ENCODE data around the gene LSM10. TPM values are rescaled to one million over a fixed set of nuclear protein-coding genes. Genes with fewer than 3 reads are reported as not detected.

LSM10 gene
- total RNA-seq, 1 donor from 2014 or later = 27.6 TPM

GRCh38 chr1:36390411-36390810 is 7.3 kb downstream of the LSM10 start:
- TF ChIP-seq, protein P1, sequence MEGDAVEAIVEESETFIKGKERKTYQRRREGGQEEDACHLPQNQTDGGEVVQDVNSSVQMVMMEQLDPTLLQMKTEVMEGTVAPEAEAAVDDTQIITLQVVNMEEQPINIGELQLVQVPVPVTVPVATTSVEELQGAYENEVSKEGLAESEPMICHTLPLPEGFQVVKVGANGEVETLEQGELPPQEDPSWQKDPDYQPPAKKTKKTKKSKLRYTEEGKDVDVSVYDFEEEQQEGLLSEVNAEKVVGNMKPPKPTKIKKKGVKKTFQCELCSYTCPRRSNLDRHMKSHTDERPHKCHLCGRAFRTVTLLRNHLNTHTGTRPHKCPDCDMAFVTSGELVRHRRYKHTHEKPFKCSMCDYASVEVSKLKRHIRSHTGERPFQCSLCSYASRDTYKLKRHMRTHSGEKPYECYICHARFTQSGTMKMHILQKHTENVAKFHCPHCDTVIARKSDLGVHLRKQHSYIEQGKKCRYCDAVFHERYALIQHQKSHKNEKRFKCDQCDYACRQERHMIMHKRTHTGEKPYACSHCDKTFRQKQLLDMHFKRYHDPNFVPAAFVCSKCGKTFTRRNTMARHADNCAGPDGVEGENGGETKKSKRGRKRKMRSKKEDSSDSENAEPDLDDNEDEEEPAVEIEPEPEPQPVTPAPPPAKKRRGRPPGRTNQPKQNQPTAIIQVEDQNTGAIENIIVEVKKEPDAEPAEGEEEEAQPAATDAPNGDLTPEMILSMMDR (IDR thresholded peaks at IDR 0.05; ENCODE audit: insufficient read depth, low read length, poor library complexity, severe bottlenecking) = no peak
- DNase-seq (ENCODE audit: low read depth) = no peak
- H3K4me3 ChIP-seq (ENCODE audit: low read depth, low read length) = no peak overlapping the region

DNA sequence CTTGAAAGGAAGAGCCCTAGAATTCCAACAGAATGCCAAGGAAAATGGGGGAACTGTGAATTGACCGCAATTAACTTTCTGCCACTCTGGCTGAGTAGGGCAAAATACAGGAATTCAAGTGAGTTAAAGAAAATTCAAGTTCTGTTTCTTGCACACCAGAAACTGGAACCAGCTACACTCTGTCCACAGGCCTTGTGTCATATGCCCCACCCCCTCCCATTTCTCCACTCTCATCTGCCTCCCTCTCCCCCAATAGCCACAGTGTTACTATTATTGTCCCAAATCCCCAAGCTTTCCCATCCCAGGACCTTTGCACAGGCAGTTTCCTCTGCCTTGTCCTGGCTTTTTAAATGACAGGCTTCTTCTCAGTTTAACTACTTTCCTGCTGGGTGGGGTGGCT is 7.7 kb downstream of the LSM10 start:
- no peak for DNase-seq (ENCODE audit: low read depth)
- TF ChIP-seq, protein P1 (IDR thresholded peaks at IDR 0.05; ENCODE audit: insufficient read depth, low read length, poor library complexity, severe bottlenecking) = no peak

More at GRCh38 chr1:36390411-36390810, 7.3 kb downstream of the LSM10 start:
- Histone ChIP-seq H3K36me3 (ENCODE audit: control insufficient read depth, insufficient read depth, low read length) (peaks cover 3% of the 10 kb centered on the region), H3K27me3 (ENCODE audit: control insufficient read depth, insufficient read depth, low read length) (no peaks in the 10 kb centered on the region)

GRCh38 chr1:36389261-36389660 is 8.4 kb downstream of the LSM10 start:
- no peak for DNase-seq (ENCODE audit: low read depth)
- H3K36me3 ChIP-seq (ENCODE audit: control insufficient read depth, insufficient read depth, low read length) = peaks cover 3% of the 10 kb centered on the region
- TF ChIP-seq, protein P1 (IDR thresholded peaks at IDR 0.05; ENCODE audit: insufficient read depth, low read length, poor library complexity, severe bottlenecking) = no peak
- H3K27me3 ChIP-seq (ENCODE audit: control insufficient read depth, insufficient read depth, low read length) = no peaks in the 10 kb centered on the region
- H3K4me3 ChIP-seq (ENCODE audit: low read depth, low read length) = no peak overlapping the region

More for the DNA sequence above, 7.7 kb downstream of the LSM10 start:
- H3K27me3 ChIP-seq (ENCODE audit: control insufficient read depth, insufficient read depth, low read length) = no peaks in the 10 kb centered on the region
- no peak overlapping the region for H3K4me3 ChIP-seq (ENCODE audit: low read depth, low read length)
- peaks cover 3% of the 10 kb centered on the region for H3K36me3 ChIP-seq (ENCODE audit: control insufficient read depth, insufficient read depth, low read length)

- Histone ChIP-seq H3K27me3 (ENCODE audit: control insufficient read depth, insufficient read depth, low read length) (no peaks in the 10 kb centered on the region), H3K36me3 (ENCODE audit: control insufficient read depth, insufficient read depth, low read length) (peaks cover 2% of the 10 kb centered on the region), H3K4me3 (ENCODE audit: low read depth, low read length) (no peak overlapping the region)
- TF ChIP-seq, protein P1 (IDR thresholded peaks at IDR 0.05; ENCODE audit: insufficient read depth, low read length, poor library complexity, severe bottlenecking) = no peak
- DNase-seq (ENCODE audit: low read depth) = no peak
Observed at GRCh38 chr1:36387141-36387949, 10.4 kb downstream of the LSM10 start.

DNA sequence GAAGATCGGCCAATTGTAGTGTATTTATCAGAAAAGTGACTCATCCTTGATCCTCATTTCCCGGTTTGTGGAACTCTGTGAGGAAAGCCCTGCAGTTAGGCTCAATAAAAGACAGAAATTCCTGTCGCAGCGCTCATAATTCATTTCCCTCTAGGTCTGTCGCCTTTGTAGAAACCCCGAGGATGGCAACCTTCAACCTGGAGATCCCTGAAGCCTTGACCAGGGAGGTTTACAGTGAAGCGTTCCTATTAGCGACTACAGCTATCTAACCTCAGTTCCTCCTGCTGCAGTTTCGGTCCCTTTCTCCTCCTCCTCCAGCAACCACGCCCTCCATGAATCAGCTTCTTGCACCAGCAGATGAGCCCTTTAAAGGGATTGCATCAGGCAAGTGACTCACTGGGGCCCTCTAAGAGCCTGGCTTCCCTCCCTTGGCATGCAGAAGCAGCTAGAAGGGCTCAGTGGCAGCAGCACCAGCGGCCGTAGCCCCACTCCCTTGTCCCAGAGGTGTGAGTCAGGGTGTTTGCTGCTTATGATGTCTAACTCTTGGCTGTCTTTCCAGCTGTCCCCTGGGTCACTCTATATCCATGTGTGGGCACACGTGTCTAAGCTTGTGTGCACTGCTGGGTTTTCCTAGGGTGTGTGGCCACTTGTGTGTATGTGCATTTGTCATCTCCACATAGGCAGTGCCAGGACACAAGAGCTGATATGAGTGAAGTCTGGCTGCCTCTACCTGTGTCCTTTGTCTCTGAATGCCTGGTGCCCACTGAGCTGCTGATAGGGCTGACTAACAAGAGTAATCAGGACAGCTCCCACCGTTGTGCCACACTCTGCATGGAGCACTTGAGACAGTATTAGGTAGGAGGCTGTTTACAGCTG is 11.2 kb downstream of the LSM10 start:
- Histone ChIP-seq H3K27me3 (ENCODE audit: control insufficient read depth, insufficient read depth, low read length) (no peaks in the 10 kb centered on the region), H3K36me3 (ENCODE audit: control insufficient read depth, insufficient read depth, low read length) (peaks cover 2% of the 10 kb centered on the region), H3K4me3 (ENCODE audit: low read depth, low read length) (peak overlapping the region; percentile 46)
- TF ChIP-seq, protein P1 (IDR thresholded peaks at IDR 0.05; ENCODE audit: insufficient read depth, low read length, poor library complexity, severe bottlenecking) = no peak
- DNase-seq (ENCODE audit: low read depth) = peak; percentile 100
